ENCODE measurements around the gene C5.

- no peak for TF ChIP-seq CTCF (IDR thresholded peaks at IDR 0.05)
- no peak for TF ChIP-seq NFYB (CRISPR knock-in tag; conservative IDR thresholded peaks at IDR 0.05; ENCODE audit: low read depth)
- no peak for TF ChIP-seq MAX (CRISPR knock-in tag; IDR thresholded peaks at IDR 0.05)
- no peak for TF ChIP-seq HMGXB4 (CRISPR knock-in tag; IDR thresholded peaks at IDR 0.05)
- no peak for TF ChIP-seq RORB (CRISPR knock-in tag; IDR thresholded peaks at IDR 0.05)
- TF ChIP-seq ZBTB21 (CRISPR knock-in tag; IDR thresholded peaks at IDR 0.05; ENCODE audit: borderline replicate concordance): no peak
- TF ChIP-seq SP1 (CRISPR knock-in tag; conservative IDR thresholded peaks at IDR 0.05): no peak
- TF ChIP-seq TEAD4 (CRISPR knock-in tag; IDR thresholded peaks at IDR 0.05): no peak
- TF ChIP-seq NR2C2 (CRISPR knock-in tag; IDR thresholded peaks at IDR 0.05): no peak
- no peak for TF ChIP-seq ERG (CRISPR knock-in tag; IDR thresholded peaks at IDR 0.05)
Observed at GRCh38 chr9:120920806-120921178, 129.3 kb downstream of the C5 start.

Data from WTC11 (cell line).